GM19023 (cell line): Measurements from ENCODE around the gene EDC3.
"Not testable (repeated sequence)": the region's sequence is repeated elsewhere in the genome, so short reads cannot be mapped to it uniquely, and the experiment has no call there.

Experiments
- ATAC-seq: cut with Tn5 transposase; IDR thresholded peaks from one replicate; pipeline ENCODE4 v1.9.1; 2021; ENCODE audit warnings: mild to moderate bottlenecking, moderate library complexity; ENCODE audit not compliant: unreplicated experiment

The EDC3 gene

DNA sequence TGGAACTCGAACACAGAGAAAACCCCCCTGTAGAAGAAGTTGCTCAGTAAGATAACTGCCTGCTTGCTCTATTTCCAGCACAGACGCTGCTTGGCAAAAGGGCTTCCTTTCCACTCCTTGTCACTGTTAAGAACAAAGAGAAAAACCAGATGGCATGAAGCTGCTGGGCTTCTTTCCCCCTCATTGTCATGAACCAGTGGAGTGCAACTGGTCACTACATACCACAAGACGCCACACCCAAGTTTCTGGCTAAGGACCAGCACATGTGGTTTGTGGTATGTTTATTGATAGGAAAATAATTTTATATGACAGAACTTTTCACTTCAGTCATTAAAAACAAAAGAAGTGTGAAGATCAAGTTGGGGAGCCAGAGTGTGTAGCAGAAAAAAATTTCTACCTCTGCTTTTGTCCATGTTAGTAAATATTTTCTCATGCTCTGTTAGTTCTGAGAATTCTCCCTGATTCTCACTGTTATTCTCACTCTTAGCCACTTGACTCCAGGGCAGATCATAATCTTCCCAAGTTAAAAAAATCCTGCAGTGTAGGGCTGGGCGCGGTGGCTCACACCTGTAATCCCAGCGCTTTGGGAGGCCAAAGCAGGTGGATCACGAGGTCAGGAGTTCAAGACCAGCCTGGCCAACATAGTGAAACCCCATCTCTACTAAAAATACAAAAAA, 42.3 kb downstream of the EDC3 start:
- no peak for ATAC-seq

DNA sequence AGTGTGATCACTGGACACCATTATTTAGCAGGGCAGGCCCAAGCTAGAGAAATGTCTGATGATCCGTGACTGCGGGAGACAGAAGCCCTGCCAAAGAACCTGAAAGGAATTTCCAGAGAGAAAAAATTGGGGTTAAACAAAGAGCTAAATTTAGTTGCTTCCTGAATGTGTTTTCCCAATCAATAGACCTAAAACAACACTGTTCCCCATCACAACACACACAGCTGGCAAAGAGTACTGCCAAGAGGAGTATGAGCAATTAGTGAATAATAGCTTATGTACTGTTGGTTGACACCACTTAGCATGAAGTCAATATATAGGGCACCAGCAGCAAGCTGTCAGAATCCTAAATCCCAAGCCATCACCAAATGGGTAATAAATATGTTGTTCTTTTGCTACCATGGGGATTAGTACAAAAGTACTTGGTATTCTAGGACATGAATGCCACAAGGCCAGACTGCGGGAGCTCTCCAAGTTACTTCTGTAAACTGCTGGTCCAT, 44.5 kb downstream of the EDC3 start:
- ATAC-seq, result no peak

DNA sequence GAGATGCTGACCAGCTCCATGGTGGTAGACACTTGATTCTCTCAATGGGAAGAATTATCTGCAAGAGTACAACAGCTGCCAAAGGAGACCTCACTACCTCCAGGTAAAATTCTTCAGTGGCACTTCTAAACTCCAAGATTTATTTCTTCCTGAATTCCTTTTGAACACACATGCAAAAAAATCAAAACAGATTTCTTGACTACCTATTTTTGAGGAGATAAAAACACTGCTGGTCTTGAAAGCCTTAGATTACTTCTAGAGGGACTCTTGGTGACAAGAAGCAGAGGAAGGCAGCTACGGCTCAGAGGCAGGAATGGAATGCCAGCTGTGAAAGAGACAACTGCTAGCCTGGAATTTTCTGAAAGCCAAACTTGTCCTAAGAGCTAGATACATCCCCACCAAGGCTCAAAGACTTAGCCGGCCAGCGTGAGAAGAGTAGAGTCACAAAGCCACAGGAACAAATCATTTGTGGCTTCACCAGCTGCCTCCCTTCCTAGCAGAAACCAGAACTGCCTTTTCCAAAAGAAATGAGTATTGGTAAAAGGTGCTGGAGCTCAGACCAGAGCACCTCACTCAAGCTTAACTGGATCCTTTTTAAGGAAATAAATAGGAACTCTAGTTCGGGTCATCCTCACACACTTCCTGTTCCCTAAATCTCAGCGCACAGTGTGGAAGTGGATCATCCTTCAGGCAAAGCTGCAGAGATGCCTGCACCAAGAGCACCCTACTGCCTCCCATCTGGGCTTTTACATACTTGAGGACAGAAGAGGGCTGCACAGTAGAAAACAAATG, 47.6 kb downstream of the EDC3 start:
- no peak for ATAC-seq

DNA sequence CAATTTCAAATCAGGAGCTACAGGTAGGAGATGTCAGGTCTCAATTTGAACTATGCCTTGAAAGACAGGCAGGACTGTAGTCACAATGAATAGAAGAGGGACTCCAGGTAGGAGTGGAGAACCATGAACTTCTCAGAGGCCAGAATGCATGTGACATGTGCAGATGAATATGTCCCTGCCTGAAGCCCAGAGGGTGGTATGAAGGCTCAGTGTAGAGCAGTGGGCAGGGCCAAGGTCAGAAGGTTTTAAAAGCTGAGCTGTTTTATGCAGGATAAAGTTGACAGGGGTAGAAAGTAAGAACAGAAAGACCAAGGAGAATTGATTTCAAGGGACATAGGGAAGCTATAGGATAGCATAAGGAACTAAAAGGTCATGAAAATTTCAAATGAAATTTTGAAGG, 49.3 kb downstream of the EDC3 start:
- no peak for ATAC-seq

DNA sequence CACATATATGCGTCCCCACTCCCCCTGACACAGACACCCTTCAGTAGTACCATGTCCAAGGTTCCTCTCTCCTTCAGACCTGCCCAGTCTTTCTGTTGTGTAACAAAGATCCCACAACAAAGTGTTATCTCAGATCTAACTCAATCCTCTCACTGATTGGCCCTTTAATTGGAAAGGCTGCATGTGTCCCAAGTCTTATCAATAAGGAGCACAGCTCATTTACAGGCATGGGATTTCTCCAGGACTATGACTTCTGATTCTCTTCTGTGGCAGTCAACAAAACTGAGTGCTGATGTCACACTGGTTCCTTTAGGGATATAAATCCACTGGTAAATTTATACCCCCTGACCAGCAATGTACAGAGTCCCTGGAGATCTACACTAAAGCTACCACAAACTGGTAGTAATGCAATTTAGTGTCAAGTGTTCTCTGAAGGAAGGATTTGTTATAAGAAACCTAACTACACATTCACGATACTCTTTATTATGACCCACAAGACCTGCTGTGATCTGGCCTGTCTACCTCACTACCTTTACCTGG, 52.1 kb downstream of the EDC3 start:
- ATAC-seq, result no peak

DNA sequence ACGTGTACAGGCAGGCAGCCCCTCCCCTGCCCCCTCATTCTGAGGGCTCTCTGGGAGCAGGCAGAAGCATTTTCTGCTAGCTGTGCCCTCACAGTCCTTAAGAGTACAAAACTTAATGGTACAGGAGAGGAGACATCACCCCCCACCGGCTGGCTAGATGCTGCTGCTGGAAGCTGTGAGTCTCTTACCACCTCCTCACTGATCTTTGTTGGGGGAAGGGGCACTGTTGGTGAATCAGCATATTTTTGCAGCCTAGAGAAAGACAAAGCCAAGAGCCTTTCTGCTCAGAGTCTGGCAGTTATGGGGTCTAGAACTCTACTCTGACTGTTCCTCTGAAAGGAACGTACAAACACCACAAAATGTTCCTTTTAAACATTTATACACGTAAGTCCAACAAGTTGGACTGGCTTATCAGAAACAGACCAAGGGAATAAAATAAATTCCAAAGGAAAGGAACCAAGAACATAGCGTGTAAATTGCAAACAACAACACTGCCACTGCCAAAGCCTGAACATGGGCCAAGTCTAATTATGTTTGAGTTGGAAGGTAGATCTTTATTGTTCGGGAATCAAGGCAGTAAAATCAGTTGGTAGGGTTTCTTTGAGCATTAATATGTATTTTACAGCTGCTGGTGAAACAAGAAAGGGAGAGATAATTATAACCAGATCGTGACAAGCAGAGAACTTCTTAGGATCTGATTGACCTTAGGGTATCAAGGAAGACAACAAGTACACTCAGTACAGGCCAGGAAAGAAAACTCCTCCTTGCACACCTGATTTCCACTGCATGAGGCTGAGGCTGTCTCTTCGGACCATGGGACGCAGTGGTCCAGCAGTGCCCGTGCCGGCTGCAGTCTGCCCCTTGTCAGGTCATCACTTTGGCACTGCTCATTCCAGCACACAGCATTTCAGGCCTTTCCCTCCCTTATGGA, 52.8 kb downstream of the EDC3 start:
- no peak for ATAC-seq

DNA sequence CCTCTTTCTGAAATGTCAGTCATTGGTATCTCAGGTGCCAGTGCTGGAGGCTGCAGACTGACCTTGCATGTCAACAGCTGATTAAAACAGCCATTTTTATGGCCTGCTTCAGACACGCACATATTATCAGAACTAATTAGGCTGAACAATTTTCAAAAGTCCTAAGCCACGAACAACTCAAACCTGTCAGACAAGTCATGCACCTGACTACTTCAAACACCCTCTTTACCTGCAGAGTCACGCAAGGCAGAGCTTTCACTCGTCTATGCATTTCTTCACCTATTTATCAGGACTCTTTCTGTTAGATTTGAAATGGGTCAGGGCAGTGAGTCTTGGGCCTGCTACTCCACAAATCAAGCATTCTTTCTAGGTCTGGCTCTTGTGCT, 53.5 kb downstream of the EDC3 start:
- ATAC-seq, result no peak

DNA sequence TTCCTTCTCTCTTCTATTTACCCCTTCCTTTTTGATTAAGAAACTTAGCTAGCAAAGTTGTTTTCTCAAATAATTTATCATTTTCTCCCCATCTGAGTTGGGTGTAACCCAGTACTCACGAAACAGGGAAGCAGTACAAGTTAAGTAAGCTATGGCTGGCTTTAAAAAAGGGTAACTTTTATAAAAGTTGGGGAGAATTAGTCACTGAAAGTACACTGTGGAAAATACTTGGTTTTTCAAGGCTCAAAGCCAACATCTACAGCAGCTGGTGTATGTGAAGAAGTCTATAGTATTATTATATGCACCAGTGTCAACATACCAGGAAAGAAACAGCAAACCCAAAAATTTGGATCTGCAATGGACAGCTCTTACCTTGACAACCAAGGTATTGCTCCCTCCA, 54.7 kb downstream of the EDC3 start:
- no peak for ATAC-seq

DNA sequence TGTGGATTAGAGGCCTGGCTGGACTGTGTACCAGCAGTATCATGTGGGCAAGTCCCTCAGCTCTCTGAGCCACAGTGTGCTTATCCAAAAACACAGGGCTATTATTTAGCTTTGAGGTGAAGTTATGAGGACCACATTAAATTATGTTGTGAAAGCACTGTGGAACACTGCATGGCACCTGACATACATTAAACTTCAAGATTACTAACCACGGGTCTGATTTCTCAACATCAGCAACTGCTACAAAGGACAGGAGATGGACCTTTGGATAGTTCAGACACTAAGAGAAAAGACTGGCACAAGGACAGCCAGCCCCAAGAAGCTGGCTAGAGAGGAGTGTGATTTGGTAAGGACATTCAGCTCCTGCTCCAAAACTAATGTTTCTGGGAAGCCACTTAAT, 58.8 kb downstream of the EDC3 start:
- no peak for ATAC-seq

DNA sequence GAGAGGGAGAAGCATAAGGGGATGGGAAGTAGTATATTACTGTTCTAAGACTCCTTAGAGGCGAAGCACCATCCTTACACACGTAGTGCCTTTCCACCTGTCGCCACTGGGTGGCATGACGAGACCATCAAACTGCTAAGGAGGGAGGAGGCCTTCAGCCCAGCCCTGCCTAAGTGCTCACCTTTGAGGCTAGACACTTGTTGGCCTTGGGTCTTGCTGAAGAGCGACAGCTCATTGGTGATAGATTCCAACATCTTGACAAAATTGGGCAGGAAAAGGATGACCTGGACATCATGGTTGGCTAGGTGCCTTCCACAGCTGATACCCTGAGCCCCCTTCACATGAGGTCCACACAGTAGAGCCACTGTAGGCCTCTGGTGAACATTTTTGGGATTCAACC, 60.6 kb downstream of the EDC3 start:
- ATAC-seq, result no peak

DNA sequence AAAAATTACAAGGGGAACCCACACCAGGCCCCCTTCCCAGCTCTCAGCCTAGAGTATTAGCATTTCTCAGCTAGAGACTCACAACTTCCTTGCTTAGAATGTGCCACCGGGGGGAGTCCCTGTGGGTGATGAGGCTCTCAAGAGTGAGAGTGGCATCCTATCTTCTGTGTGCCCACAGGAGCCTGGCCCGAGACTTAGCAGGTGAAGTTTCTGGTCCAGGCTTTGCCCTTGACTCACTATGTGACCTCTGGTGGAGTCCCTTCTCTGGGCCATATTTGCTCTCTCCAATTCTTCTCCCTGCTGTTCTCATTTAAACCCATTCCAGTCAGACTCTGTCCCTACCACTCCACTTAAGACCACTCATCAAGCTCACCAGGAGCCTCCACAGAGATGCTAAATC, 62.0 kb downstream of the EDC3 start:
- no peak for ATAC-seq

DNA sequence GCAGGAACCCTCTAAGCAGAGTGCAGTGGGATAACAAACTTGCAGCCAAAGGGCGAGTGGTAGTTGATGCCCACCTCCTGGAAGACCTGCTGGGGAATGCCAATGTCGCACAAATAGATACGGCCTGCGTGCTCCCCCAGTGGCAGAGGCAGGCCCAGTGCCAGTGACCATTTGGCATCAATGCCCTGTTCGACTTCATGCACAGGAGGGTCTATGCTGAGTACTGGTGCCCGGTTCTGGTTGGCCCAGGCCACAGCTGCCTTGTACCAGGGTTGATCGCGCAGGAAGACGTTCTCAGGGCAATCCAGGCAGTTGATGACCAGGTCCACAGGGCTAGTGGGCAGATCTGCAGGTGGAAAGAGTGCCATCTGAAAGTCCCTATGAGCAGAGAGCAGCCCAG, 63.2 kb downstream of the EDC3 start:
- no peak for ATAC-seq

DNA sequence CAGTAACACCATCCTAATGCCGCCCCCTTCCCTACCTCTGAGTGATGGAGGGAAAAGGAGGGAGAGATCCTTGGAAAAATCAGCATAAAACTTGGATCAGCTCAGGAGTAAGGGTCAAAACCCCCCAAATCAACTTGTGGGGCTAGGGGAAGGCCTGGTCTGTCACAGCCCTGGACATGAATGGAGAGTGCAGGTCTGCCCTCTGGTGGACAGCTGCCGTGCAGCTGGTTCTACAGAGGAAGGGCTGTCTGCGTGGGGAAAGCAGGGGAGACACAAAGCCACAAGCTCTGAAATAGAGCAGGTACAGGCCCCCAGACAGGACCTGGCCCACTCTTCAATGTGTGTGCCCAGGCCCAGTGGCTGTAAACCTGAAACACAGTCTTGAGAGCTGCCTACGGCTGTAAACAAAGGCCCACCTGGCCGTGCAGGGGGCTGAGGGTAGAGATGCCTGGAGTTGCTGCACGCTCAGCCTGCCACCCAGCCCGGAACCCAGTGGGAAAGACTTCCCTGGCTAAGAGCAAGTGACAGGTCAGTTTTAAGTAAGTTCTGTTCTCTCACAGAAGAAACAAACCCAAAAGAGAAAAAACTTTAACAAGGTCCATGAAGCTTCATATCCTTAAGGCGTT, 63.8 kb downstream of the EDC3 start:
- no peak for ATAC-seq

DNA sequence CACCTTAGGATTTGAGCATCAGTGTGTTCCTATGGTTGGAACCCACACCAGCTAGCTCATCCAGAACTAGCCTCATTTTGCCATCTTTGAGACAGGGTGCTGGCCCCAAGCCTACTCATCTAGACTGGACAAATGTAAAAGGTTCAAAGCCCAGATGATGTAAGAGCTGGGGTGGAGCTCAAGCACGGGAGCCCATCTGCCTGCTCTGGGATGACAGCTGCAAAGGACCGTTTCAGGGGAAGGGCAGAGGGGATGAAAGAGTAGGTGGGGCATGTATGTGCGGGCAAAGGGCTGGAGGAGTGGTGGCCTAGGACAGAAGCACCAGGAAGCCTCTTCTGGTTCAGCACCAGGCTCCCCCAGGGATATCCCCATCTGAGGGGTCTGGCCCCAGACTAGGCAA, 64.4 kb downstream of the EDC3 start:
- ATAC-seq, result no peak

DNA sequence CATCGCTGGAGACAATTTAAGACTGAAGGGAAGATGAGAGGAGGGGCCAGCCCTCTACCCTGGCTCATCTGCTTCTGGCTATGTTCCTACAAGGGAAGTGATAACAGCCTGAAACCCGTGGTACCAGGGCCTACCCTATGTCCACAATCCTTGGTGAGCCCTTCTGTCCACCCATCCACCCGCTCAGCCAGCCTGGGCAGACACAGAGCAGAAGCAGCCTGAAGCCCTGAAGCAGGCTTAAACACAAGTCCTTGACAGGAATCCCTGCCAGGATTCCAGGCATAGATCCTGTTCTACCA, 64.8 kb downstream of the EDC3 start:
- ATAC-seq, result no peak

DNA sequence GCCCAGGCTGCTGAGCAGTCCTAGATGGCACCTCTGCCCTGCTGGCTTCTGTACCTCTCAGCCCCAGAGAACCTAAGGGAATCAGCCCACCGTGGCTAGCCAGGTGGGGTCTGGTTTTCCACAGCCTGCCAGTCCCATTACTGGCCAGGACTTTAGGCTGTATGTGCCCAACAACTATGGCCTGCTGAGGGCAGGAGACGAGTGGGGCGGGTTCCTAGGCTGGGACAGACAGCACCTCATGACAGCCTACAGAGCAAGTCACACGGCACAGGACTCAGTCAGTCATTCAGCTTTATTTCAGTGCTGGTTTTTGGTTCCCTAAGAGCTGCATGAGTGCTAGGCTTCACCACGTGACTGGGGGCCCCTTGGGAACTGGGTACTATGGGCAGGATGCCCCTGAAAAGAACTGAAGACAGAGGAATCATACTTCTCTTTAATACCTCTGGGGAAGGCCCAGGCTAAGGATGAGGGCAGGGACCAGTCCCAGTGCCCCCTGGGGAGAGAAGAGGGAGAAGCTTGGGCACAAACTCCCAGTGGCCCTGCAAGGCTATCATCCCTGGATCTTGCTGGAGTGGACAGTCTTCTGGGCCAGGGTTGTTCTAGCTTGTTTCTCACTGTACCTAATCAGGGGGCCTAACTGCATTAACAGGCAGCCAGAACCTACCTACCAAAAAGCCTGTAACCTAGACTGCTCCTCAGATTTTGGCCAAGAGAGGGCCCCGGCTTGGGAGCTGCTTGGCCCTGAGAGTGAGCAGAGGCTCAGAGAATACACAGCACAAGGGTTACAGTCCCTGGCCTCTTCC, 65.3 kb downstream of the EDC3 start:
- ATAC-seq, result no peak

DNA sequence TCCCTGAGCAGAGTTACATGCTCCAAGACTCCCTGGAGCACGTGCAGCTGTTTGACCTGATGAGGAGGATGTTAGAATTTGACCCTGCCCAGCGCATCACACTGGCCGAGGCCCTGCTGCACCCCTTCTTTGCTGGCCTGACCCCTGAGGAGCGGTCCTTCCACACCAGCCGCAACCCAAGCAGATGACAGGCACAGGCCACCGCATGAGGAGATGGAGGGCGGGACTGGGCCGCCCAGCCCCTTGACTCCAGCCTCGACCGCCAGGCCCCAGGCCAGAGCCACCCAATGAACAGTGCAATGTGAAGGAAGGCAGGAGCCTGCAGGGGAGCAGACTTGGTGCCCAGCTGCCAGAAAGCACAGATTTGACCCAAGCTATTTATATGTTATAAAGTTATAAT, 66.1 kb downstream of the EDC3 start:
- not testable (repeated sequence) for ATAC-seq

DNA sequence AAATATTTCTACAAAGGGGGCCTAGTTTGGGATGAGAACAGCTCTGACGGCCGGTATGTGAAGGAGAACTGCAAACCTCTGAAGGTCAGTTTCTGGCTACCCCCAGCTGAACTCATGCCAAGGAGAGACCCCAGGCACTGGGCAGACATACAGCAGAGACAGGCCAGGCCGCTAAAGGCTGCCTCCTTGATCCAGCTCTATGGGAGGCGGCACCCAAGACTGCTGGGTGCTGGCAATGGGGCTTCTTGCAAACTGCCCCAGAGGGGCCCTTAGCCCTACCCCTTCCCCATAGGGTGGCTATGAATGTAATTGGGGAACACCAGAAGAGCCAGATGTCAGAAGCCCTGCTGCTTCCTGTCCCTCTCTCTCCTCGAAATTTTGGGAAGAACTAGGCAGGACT, 66.9 kb downstream of the EDC3 start:
- no peak for ATAC-seq

DNA sequence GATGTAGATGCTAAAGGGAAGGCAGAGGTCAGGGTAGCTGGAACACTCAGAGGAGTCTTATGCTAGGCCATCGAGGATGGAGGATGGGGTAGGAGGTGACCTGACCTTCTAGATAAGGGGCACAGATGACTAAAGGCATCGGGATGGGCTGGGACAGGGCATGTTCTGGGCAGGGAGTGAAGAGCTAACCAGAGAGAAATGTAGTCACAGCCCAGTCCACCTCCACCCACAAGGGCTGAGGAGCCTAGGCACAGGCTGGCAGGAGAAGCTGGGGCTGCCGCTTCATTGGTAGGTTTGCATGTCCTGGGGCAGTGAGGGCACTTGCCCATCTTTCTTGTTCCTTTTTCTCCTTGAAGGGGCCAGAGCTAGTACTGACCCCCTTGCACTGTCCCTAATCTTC, 67.6 kb downstream of the EDC3 start:
- ATAC-seq, result no peak

DNA sequence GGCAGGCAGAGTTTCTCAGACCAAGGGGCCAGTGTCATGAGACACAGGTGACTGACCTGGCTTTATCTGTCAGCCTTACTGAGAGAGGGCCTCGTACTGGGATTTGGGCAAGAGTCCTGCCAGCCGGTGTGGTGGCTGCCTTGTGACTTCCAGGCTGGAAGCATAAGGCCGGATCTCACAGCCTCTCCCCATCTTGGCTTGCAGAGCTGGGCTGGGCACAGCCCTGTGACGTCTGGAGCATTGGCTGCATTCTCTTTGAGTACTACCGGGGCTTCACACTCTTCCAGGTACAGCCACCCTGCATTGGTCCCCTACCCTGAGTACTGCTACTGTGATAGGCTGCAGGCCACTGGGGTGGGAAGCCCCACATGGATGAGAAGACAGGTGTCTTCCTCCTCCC, 68.1 kb downstream of the EDC3 start:
- no peak for ATAC-seq
